Neural cell (in vitro differentiated cells): ENCODE data around the gene RNU6-1. TPM values are rescaled to one million over a fixed set of nuclear protein-coding genes. Genes with fewer than 3 reads are reported as not detected.

Experiments used
- H2AFZ ChIP-seq: fragments of 200-600, 300-800 bp; sonication (generic), shearing (Covaris generic); 2 replicates; pipeline ENCODE4 v1.6.0; 2014; ENCODE audit warnings: low read depth, mild to moderate bottlenecking, antibody characterized with exemption, low read length, moderate library complexity
- H3F3A ChIP-seq: fragments of 200-600 bp; shearing (Covaris generic); 2 replicates; pipeline ENCODE4 v1.6.1; 2016; ENCODE audit warnings: mild to moderate bottlenecking, moderate library complexity, mixed read lengths, antibody characterized with exemption, low read length; ENCODE audit not compliant: insufficient read depth, poor library complexity, severe bottlenecking
- H3K27ac ChIP-seq: fragments of 200-600, 300-800 bp; sonication (generic), shearing (Covaris generic); 2 replicates; pipeline ENCODE4 v1.5.1; 2014; ENCODE audit warnings: mild to moderate bottlenecking, low read length, moderate library complexity
- H3K27me3 ChIP-seq: fragments of 300-800, 200-600 bp; sonication (generic), shearing (Covaris generic); 2 replicates; pipeline ENCODE4 v1.6.0; 2014; ENCODE audit warnings: mild to moderate bottlenecking, low read depth, low read length, moderate library complexity; ENCODE audit not compliant: insufficient read depth
- H3K36me3 ChIP-seq: fragments of 300-800, 200-600 bp; sonication (generic), shearing (Covaris generic); 2 replicates; pipeline ENCODE4 v1.5.1; 2014; ENCODE audit warnings: mild to moderate bottlenecking, antibody characterized with exemption, low read length, moderate library complexity; ENCODE audit not compliant: insufficient read depth
- H3K4me2 ChIP-seq: fragments of 300-800, 200-600 bp; sonication (generic), shearing (Covaris generic); 2 replicates; pipeline ENCODE4 v1.6.0; 2014; ENCODE audit warnings: mild to moderate bottlenecking, low read length
- H3K4me3 ChIP-seq: fragments of 300-800, 200-600 bp; sonication (generic), shearing (Covaris generic); 2 replicates; pipeline ENCODE4 v1.5.1; 2014; ENCODE audit warnings: mild to moderate bottlenecking, low read length, moderate library complexity
- H3K79me2 ChIP-seq: fragments of 200-600 bp; shearing (Covaris generic); replicated peaks from 2 replicates; pipeline ENCODE4 v1.6.0; 2014; ENCODE audit warnings: mild to moderate bottlenecking, low read length, moderate library complexity; ENCODE audit not compliant: insufficient read depth
- H3K9ac ChIP-seq: fragments of 300-800, 200-600 bp; sonication (generic), shearing (Covaris generic); 2 replicates; pipeline ENCODE4 v1.6.1; 2016; ENCODE audit warnings: mild to moderate bottlenecking, low read length, mixed read lengths
- H3K9me2 ChIP-seq: fragments of 200-600 bp; shearing (Covaris generic); 2 replicates; pipeline ENCODE4 v1.6.1; 2016; ENCODE audit warnings: mild to moderate bottlenecking, low read length, mixed read lengths; ENCODE audit not compliant: insufficient read depth
- H3K9me3 ChIP-seq: fragments of 200-600, 300-800 bp; sonication (generic), shearing (Covaris generic); 2 replicates; pipeline ENCODE4 v1.6.1; 2016; ENCODE audit warnings: mild to moderate bottlenecking, mixed run types, low read length, moderate library complexity, mixed read lengths
- H4K20me1 ChIP-seq: fragments of 200-600 bp; shearing (Covaris generic); 2 replicates; pipeline ENCODE4 v1.6.1; 2016; ENCODE audit warnings: mild to moderate bottlenecking, mixed run types; ENCODE audit not compliant: insufficient read depth
- EP300 ChIP-seq: fragments of 450-650 bp; conservative IDR thresholded peaks from 2 replicates; pipeline ENCODE4 v1.6.1; 2014; ENCODE audit warnings: antibody characterized with exemption, mild to moderate bottlenecking, moderate library complexity; ENCODE audit not compliant: poor library complexity, severe bottlenecking
- EZH2 ChIP-seq: fragments of 200-600, 300-800 bp; shearing (Covaris generic), sonication (generic); IDR thresholded peaks from 2 replicates; pipeline ENCODE4 v1.6.1; 2014; ENCODE audit warnings: antibody characterized with exemption, low read length, borderline replicate concordance, mild to moderate bottlenecking; ENCODE audit not compliant: insufficient read depth, poor library complexity, severe bottlenecking
- MXI1 ChIP-seq: fragments of 450-650 bp; conservative IDR thresholded peaks from 2 replicates; pipeline ENCODE4 v1.6.1; 2014; ENCODE audit warnings: antibody characterized with exemption, mild to moderate bottlenecking; ENCODE audit not compliant: poor library complexity, severe bottlenecking
- POLR2AphosphoS5 ChIP-seq: IDR thresholded peaks from 2 replicates; pipeline ENCODE4 v1.6.1; 2012
- RAD21 ChIP-seq: fragments of 450-650 bp; conservative IDR thresholded peaks from 2 replicates; pipeline ENCODE4 v1.6.1; 2014; ENCODE audit warnings: antibody characterized with exemption, mild to moderate bottlenecking, moderate library complexity
- SMC3 ChIP-seq: fragments of 450-650 bp; conservative IDR thresholded peaks from 2 replicates; pipeline ENCODE4 v1.6.1; 2014; ENCODE audit warnings: antibody characterized with exemption, mild to moderate bottlenecking, moderate library complexity; ENCODE audit not compliant: poor library complexity
- TAF1 ChIP-seq: IDR thresholded peaks from 2 replicates; pipeline ENCODE4 v1.6.1; 2012; ENCODE audit warnings: low read depth
- polyA plus RNA-seq: library from polyadenylated mRNA; depleted of rRNA; stranded (reverse); fragments of >200 nt; gene quantifications from 2 replicates; pipeline ENCODE4 v1.2.3, GENCODE V29; 2014
- TF ChIP-seq, protein P1 (sequence below): fragments of 450-650 bp; IDR thresholded peaks from 2 replicates; pipeline ENCODE4 v1.5.1; 2014; ENCODE audit warnings: antibody characterized with exemption, mild to moderate bottlenecking, moderate library complexity; ENCODE audit not compliant: poor library complexity, severe bottlenecking
- TF ChIP-seq, protein P2 (sequence below): IDR thresholded peaks from 2 replicates; pipeline ENCODE4 v1.6.1; 2012; ENCODE audit warnings: borderline replicate concordance

Gene RNU6-1
- polyA plus RNA-seq, 1 donor from 2014 or later, result not detected

DNA sequence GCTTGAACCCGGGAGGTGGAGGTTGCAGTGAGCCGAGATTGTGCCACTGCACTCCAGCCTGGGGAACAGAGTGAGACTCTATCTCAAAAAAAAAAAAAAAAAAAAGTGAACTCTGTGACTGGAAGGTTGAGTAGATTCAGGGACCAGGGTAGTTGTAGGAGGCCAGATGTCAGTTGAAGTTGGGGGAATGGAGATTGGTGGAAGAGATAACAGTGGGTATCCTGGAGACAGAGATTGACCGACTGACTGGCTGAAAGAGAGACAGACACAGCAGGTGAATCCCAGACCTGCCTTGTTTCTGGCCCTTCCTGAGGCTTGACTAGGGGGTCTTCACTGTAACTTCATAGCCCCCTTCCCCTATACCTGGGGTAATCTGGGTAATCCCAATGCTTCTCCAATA is 22.1 kb upstream of the RNU6-1 start:
- no peaks in the 10 kb centered on the region for H3K9me3 ChIP-seq
- H3K9me2 ChIP-seq, result no peaks in the 10 kb centered on the region
- H3K79me2 ChIP-seq, result no peaks in the 10 kb centered on the region
- no peak overlapping the region for H3K9ac ChIP-seq
- H3K36me3 ChIP-seq, result no peaks in the 10 kb centered on the region
- TF ChIP-seq EZH2 (no peak), MXI1 (no peak)
- H4K20me1 ChIP-seq, result no peaks in the 10 kb centered on the region
- no peak overlapping the region for H3K4me2 ChIP-seq
- H3K4me3 ChIP-seq, result no peak overlapping the region
- H3F3A ChIP-seq, result no peaks in the 10 kb centered on the region
- peaks cover 3% of the 10 kb centered on the region for H3K27me3 ChIP-seq
- H3K27ac ChIP-seq, result no peak overlapping the region
- H2AFZ ChIP-seq, result no peak overlapping the region

DNA sequence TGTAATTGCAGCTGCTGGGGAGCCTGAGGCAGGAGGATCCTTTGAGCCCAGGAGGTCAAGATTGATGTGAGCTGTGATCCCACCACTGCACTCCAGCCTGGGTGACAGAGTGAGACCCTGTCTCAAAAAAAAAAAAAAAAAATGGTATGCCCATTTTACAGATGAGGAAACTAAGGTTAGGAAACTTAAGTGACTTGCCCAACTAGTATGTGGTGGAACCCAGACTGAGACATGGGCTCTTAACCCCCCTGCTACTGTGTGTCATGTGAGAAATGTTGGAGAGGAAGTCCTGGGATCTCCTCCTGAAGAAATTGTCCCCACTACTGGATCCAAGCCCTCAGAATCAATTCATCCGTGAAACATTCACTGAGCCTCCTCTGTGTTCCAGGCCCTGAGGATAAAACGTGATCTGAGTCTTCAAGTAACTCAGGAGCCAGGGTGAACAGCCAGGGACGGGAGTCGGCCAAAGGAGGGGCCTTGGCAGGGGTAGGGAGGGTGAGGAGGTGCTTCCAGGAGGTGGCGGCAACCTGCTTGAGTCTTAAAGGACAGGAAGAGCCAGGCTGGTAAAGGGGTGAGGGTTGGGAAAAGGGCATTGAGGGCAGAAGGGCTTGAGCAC is 19.6 kb upstream of the RNU6-1 start:
- Histone ChIP-seq H3K79me2 (no peaks in the 10 kb centered on the region), H2AFZ (no peak overlapping the region), H3K9me2 (no peaks in the 10 kb centered on the region), H4K20me1 (no peaks in the 10 kb centered on the region), H3K27me3 (peaks cover 3% of the 10 kb centered on the region), H3K36me3 (no peaks in the 10 kb centered on the region), H3F3A (no peaks in the 10 kb centered on the region), H3K9me3 (no peaks in the 10 kb centered on the region), H3K9ac (no peak overlapping the region), H3K4me2 (no peak overlapping the region), H3K27ac (no peak overlapping the region), H3K4me3 (no peak overlapping the region)
- TF ChIP-seq RAD21, result no peak
- no peak for TF ChIP-seq EZH2
- no peak for TF ChIP-seq TAF1
- TF ChIP-seq, protein P1, sequence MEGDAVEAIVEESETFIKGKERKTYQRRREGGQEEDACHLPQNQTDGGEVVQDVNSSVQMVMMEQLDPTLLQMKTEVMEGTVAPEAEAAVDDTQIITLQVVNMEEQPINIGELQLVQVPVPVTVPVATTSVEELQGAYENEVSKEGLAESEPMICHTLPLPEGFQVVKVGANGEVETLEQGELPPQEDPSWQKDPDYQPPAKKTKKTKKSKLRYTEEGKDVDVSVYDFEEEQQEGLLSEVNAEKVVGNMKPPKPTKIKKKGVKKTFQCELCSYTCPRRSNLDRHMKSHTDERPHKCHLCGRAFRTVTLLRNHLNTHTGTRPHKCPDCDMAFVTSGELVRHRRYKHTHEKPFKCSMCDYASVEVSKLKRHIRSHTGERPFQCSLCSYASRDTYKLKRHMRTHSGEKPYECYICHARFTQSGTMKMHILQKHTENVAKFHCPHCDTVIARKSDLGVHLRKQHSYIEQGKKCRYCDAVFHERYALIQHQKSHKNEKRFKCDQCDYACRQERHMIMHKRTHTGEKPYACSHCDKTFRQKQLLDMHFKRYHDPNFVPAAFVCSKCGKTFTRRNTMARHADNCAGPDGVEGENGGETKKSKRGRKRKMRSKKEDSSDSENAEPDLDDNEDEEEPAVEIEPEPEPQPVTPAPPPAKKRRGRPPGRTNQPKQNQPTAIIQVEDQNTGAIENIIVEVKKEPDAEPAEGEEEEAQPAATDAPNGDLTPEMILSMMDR, result no peak
- no peak for TF ChIP-seq POLR2AphosphoS5
- TF ChIP-seq EP300, result no peak

DNA sequence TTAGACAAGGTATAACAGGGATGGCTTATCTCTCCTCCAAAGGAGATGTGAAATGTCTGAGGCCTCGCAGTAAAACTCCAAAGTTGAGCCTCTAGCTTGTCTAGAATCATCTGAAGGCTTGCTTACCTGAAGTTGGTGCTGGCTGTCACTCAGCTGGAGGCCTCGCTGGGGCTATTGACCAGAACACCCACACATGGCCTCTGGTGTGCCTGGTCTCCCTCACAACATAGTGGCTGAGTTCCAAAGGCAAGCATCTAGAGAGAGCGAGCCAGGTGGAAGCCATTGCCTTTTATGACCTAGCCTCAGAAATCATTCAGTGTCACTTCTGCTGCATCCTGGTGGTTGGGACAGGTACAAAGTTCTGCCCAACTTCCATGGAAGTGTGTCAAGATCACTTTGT is 17.4 kb upstream of the RNU6-1 start:
- Histone ChIP-seq H3K79me2 (no peaks in the 10 kb centered on the region), H3K4me3 (no peak overlapping the region), H3K9ac (no peak overlapping the region), H3K9me3 (no peaks in the 10 kb centered on the region), H3F3A (no peaks in the 10 kb centered on the region), H3K4me2 (no peak overlapping the region), H3K27ac (no peak overlapping the region), H3K27me3 (no peaks in the 10 kb centered on the region), H2AFZ (no peak overlapping the region), H3K9me2 (no peaks in the 10 kb centered on the region), H3K36me3 (no peaks in the 10 kb centered on the region), H4K20me1 (no peaks in the 10 kb centered on the region)
- TF ChIP-seq EZH2 (no peak), EP300 (no peak), TAF1 (no peak), MXI1 (no peak), POLR2AphosphoS5 (no peak), SMC3 (no peak), RAD21 (no peak)
- TF ChIP-seq, protein P2, sequence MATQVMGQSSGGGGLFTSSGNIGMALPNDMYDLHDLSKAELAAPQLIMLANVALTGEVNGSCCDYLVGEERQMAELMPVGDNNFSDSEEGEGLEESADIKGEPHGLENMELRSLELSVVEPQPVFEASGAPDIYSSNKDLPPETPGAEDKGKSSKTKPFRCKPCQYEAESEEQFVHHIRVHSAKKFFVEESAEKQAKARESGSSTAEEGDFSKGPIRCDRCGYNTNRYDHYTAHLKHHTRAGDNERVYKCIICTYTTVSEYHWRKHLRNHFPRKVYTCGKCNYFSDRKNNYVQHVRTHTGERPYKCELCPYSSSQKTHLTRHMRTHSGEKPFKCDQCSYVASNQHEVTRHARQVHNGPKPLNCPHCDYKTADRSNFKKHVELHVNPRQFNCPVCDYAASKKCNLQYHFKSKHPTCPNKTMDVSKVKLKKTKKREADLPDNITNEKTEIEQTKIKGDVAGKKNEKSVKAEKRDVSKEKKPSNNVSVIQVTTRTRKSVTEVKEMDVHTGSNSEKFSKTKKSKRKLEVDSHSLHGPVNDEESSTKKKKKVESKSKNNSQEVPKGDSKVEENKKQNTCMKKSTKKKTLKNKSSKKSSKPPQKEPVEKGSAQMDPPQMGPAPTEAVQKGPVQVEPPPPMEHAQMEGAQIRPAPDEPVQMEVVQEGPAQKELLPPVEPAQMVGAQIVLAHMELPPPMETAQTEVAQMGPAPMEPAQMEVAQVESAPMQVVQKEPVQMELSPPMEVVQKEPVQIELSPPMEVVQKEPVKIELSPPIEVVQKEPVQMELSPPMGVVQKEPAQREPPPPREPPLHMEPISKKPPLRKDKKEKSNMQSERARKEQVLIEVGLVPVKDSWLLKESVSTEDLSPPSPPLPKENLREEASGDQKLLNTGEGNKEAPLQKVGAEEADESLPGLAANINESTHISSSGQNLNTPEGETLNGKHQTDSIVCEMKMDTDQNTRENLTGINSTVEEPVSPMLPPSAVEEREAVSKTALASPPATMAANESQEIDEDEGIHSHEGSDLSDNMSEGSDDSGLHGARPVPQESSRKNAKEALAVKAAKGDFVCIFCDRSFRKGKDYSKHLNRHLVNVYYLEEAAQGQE, result no peak
- TF ChIP-seq, protein P1, result no peak
